T follicular helper cell (primary cell): ENCODE data around the gene CYTH1.
A peak's percentile ranks its signal among the peaks of the same experiment; 100 is the strongest.
"Not testable (repeated sequence)": the region's sequence is repeated elsewhere in the genome, so short reads cannot be mapped to it uniquely, and the experiment has no call there.

Experiments
- DNase-seq: peaks from one replicate; pipeline ENCODE4 v3.0.0-alpha.2; 2020; ENCODE audit warnings: low read depth

The CYTH1 gene

GRCh38 chr17:78788451-78788850 lies 6.4 kb upstream of the CYTH1 start:
- DNase-seq, result no peak

- DNase-seq, result no peak
These were observed 5.4 kb upstream of the CYTH1 start for GRCh38 chr17:78787444-78787843.

DNA sequence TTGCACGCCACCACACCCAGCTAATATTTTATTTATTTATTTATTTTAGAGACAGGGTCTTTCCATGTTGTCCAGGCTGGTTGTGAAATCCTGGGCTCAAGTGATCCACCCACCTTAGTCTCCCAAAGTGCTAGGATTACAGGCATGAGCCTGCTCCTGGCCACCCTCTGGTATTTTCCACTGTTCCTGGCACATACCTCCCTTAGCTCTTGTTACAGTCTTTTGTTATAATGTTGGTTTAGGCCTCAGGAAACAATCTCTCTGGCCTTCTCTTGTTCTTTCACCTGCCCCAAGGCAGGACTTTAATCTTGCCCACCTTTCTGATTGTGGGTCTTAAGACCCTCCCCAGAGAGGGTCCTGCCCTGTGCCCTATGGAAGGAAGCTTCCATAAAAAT lies 3.6 kb upstream of the CYTH1 start:
- no peak for DNase-seq

DNA sequence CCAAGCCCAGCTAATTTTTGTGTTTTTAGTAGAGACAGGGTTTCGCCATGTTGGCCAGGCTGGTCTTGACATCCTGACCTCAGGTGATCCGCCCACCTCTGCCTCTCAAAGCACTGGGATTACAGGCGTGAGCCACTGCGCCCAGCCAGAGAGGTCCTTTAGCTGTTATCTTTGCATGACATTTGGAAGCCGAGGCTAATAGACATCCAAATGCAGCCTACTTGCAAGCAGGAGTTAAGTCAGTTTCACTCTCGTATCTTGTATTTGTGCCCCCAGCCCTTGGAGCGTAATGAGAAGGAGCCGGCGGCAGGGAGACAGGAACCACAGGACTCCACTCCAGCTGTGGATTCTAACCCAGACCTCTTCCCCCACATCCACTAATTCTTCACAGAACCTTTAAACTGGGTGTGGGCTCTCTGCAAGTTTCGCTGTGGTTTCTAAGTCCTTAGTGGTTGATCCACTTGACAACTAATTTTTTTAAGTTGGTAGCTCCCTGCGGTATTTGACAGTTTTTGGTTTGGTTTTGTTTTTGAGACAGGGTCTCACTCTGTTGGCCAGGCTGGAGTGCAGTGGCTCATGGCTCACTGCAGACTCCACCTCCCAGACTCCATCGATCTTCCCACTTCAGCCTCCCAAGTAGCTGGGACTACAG lies 3.1 kb upstream of the CYTH1 start:
- DNase-seq, result no peak

DNA sequence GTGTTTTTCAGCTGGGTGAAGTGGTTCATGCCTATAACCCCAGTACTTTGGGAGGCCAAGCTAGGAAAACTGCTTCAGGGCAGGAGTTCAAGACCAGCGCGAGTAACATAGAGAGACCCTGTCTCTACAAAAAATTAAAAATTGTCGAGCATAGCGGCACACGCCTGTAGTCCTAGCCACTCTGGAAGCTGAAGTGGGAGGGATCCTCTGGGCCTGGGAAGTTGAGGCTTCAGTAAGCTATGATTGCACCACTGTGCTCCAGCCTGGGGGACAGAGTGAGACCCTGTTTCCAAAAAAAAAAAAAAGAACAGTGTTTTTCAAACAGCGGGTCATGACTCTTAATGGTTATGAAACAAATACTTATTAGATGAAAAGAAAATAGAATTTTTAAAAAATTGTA lies 2.3 kb upstream of the CYTH1 start:
- DNase-seq, result no peak

DNA sequence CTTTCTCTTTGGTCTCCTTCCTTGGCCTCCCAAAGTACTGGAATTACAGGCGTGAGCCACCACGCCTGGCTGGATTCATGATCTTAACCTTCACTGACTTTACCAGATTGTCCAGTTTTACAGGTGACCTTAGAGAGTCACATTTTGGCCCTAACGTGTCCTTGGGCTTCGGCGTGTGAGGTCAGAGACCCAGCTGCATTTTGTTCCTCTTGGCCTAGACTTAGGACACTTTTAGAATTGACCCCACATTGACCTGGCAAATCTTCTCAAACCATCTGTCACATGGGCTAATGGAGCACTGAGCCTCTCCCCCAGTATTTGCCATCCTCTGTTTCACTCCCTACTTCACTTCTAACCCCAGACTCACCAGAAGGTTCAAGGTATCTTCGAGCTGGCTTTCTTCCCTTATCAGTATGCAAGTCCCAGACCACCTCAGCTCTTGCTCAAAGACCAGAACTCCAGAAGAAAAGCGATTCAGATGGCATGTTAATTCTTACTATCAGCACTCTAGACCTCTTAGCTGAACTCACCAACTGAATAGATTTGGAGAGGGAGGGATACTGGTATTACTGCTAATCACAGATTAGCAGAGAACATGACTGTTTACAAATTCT lies 1.7 kb upstream of the CYTH1 start:
- no peak for DNase-seq

DNA sequence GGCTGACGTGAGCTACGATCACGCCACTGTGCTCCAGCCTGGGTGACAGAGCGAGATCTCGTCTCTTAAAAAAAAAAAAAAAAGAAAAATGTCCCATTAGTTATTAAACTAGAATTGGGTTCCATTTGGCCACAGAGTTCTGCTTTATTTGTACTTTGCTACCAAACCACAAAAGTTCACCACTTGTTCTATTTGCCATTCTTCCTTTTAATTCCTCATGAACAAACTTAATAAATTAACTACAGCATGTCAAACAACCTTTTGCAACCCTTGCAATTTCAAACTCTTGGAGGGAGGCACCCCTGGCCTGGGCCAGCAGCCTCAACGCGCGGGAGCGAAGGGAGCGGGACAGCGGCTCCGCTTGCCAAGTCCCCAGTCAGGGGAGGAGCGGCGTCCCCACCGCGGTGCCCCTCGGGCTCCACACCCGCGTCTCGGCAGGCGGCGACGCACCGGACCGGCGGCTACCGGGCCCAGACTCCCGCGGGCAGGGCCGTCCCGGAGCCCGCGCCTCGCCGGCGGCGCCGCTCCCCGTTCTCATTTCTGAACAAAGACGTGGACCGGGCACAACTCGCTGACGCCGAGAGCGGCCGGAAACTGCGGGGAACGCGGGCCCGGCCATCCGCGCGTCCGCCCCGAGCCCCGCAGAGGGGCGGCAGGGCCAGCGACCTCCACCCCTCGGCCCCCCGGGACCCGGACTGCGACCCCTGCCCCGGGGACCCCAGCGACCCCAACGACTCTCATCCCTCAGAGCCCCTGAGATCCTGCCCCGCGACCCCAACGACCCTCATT lies 775 bp downstream of the CYTH1 start:
- DNase-seq, result no peak

GRCh38 chr17:78780335-78780734 lies 1.7 kb downstream of the CYTH1 start:
- DNase-seq, result no peak

DNA sequence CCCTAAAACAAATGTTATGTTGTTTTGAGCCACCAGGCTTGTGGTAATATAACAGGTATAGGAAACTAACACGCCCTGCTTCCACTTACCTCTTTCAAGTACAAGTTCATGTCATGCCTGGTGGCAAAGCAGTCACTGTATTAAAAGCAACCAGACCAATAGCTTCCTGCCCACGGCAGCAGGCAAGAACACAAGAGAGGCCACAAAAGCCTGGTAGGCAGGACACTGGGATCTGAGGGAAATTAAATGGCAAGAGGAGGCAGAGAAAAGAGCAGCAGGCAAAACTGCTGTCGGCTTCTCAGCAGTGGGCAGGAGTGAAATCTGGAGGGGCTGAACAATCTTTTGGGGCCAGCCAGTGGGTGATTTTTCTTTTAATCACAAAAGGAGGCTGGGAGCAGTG lies 2.2 kb downstream of the CYTH1 start:
- DNase-seq, result peak; percentile 55

DNA sequence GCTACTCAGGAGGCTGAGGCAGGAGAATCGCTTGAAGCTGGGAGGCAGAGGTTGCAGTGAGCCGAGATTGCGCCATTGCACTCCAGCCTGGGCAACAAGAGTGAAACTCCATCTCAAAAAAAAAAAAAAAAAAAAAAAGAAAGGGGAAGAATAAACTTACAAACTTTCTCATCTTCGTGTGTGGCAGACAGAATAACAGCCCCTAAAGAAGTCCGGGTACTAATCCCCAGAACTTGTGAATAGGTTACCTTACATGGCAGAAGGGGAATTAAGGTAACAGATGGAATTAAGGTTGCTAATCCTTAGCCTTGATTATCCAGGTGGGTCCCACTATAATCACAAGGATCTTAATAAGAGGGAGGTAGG lies 2.8 kb downstream of the CYTH1 start:
- DNase-seq, result not testable (repeated sequence)

- DNase-seq, result no peak
These were observed 4.2 kb downstream of the CYTH1 start for GRCh38 chr17:78777881-78778280.

DNA sequence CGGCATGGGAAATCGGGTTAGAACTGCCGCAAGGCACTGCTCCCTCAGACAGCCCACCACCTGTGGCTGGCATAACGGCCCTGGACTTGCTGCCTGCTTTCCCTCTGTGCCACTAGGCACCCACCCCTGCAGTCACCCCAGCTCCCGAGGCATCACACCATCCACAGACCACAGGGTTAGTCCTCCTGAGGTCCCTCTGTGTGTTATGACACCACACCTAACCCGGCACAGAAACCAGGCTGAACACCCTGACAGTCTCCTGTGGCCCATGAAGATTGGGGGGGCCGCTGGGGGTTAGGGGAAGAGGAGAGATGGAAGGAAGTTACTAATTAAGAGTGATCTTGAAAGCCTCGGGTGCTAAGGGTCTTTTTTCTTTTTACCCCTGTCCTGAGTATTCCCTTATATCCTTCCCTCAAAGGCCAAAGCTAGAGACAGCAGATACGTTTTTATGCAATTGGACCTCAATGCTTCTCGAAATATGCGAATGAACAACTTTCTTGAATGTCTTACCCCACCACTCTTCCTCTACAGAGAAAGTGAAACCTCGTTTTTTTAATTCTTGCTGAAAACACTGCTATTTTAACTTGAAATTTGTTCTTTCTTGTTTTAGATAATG lies 7.0 kb downstream of the CYTH1 start:
- peak; percentile 35 for DNase-seq

DNA sequence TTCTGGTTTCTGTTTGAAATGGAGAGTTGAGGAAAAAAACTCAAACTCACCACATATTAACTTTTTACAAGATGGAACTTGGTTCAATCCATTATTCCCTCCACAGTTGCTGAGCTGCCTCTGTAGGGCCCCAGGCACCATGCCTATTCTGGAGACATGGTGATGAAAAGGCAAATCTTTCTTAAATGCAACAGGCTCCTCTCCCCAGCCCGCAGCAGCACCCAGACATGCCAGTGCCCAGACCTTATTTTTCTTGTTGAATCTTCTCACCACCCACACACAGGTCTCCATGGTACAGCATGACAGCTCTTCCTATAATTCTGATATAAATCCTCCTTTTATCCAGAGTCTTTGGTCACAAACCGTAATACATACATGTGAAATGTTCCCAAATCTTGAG lies 7.6 kb downstream of the CYTH1 start:
- DNase-seq, result no peak

GRCh38 chr17:78771758-78772382 lies 10.2 kb downstream of the CYTH1 start:
- no peak for DNase-seq

- DNase-seq, result no peak
These were observed 12.8 kb downstream of the CYTH1 start for GRCh38 chr17:78769196-78769773.

DNA sequence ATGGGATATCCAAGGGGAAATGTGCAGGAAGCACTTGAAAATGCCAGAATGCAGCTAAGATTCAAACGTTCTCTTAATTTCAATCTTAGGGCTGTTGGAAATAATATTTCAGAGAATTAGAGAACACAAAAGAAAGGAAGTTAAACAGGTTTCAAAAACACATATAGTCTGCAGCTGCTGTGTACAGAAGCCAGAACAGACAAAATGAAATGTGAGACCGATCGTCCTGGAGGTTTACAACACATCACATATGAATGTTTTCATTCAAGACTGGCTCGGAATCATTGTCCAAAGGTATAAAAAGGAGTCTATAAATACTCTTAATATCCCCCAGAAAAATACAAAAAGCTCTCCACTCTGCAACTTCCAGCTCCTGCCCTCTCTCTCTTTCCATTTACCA lies 14.3 kb downstream of the CYTH1 start:
- DNase-seq, result no peak

GRCh38 chr17:78766743-78767294 lies 15.3 kb downstream of the CYTH1 start:
- no peak for DNase-seq

GRCh38 chr17:78766225-78766624 lies 15.8 kb downstream of the CYTH1 start:
- no peak for DNase-seq

GRCh38 chr17:78765821-78766220 lies 16.3 kb downstream of the CYTH1 start:
- no peak for DNase-seq

DNA sequence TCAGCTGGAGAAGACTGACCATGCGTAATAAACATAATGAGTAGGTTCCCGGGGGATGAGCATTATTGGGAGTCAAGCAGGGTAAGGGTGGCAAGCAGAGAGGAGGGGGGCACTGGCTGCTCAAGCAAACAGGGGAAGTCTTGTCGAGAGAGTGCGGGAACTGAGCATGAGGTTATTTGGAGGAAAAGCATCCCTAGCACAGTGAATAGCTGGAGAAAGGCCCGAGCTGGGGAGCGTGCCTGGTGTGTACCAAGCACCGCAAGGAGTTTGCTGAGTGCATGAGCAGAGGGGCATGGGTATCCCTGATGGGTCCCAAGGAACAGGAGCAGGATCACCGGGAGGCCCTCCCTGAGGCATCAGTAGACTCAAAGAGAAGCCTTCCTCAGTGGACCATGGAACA lies 17.2 kb downstream of the CYTH1 start:
- DNase-seq, result no peak

DNA sequence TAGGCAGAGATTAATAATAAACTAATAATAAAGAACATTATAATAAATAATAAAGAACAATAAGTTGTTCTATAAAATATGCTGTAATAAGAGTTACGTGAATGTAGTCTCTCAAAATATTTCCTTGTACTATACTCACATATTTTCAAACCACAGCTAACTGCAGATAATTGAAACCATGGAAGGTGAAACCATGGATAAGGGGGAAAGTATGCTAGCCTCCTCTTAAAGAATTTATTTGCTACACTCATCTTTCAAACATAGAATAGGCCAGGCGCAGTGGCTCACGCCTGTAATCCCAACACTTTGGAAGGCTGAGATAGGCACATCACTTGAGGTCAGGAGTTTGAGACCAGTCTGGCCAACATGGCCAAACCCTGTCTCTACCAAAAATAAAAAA lies 18.5 kb downstream of the CYTH1 start:
- no peak for DNase-seq
